Endothelial cell of umbilical vein (primary cell): ENCODE data around the gene PHACTR2. TPM values are rescaled to one million over a fixed set of nuclear protein-coding genes. Genes with fewer than 3 reads are reported as not detected.

Experiments used
- BruUV-seq: library from RNA; stranded (reverse); fragments of 400-500 nt; replicated peaks from 2 replicates; lab custom pipeline; 2021; lab: Mats Ljungman, UMichigan
- CTCF ChIA-PET: fragments of 300-600, 350-600 bp; sonication (Branson Sonifier 250); formaldehyde crosslinking; loops from one replicate; lab custom pipeline; 2021; ENCODE audit warnings: antibody characterized with exemption, inconsistent platforms; lab: Charles Lee
- POLR2A ChIA-PET: fragments of 300-600, 350-600 bp; sonication (Branson Sonifier 250); formaldehyde crosslinking; loops from one replicate; lab custom pipeline; 2021; ENCODE audit warnings: antibody characterized with exemption, inconsistent platforms; lab: Charles Lee
- DNase-seq: peaks from one replicate; pipeline ENCODE4 v3.0.0-alpha.2; 2011; ENCODE audit warnings: low read depth, low spot score
- FAIRE-seq: peaks from 2 replicates; lab custom pipeline; 2011; peaks lifted over from hg19 to GRCh38; lab: Jason Lieb, UNC
- H2AFZ ChIP-seq: 2 replicates; pipeline ENCODE4 v1.6.0; 2012; ENCODE audit warnings: low read depth, low read length, control low read depth, inconsistent platforms
- H3K27ac ChIP-seq: 2 replicates; pipeline ENCODE4 v1.5.1; 2011; ENCODE audit warnings: low read depth, mild to moderate bottlenecking, control low read depth, low read length, moderate library complexity; ENCODE audit not compliant: insufficient read depth
- H3K27me3 ChIP-seq, 2 experiments: 2 replicates each; pipeline versions ENCODE4 v1.6.0 to v1.6.1; 2011; ENCODE audit warnings: low read length in 2 of 2, mixed read lengths in 1 of 2; ENCODE audit not compliant: control insufficient read depth in 2 of 2, insufficient read depth in 2 of 2
- H3K36me3 ChIP-seq, 2 experiments: 2 replicates in 1 of 2; 3 replicates in 1 of 2; pipeline ENCODE4 v1.5.1; 2011; ENCODE audit warnings: low read length in 2 of 2, mild to moderate bottlenecking in 1 of 2, moderate library complexity in 1 of 2; ENCODE audit not compliant: control insufficient read depth in 2 of 2, insufficient read depth in 2 of 2; ENCODE audit errors: extremely low read depth in 1 of 2
- H3K4me1 ChIP-seq: 3 replicates; pipeline ENCODE4 v1.5.1; 2011; ENCODE audit warnings: mild to moderate bottlenecking, low read length; ENCODE audit not compliant: control insufficient read depth, insufficient read depth; ENCODE audit errors: extremely low read depth
- H3K4me2 ChIP-seq: 2 replicates; pipeline ENCODE4 v1.6.1; 2011; ENCODE audit warnings: low read length, control low read depth, mixed read lengths; ENCODE audit not compliant: insufficient read depth
- H3K4me3 ChIP-seq, 3 experiments: fragments of 200-600 bp in 1 of 3; sonication (generic), shearing (Covaris generic) in 1 of 3; replicated peaks in 1 of 3; 2 replicates each; pipeline ENCODE4 v1.5.1; 2011 to 2016; ENCODE audit warnings: control low read depth in 3 of 3, low read length in 3 of 3, mild to moderate bottlenecking in 2 of 3, inconsistent platforms in 1 of 3, low read depth in 1 of 3, moderate library complexity in 1 of 3; ENCODE audit not compliant: insufficient read depth in 1 of 3
- H3K79me2 ChIP-seq: 2 replicates; pipeline ENCODE4 v1.6.0; 2012; ENCODE audit warnings: low read length, inconsistent platforms; ENCODE audit not compliant: control insufficient read depth, insufficient read depth
- H3K9ac ChIP-seq: replicated peaks from 2 replicates; pipeline ENCODE3; 2011; ENCODE audit warnings: low read length, control low read depth; ENCODE audit not compliant: insufficient read depth; ENCODE audit errors: extremely low read depth
- H3K9me1 ChIP-seq: replicated peaks from 3 replicates; pipeline ENCODE4 v1.6.0; 2011; ENCODE audit warnings: mild to moderate bottlenecking, low read length; ENCODE audit not compliant: control insufficient read depth, insufficient read depth; ENCODE audit errors: extremely low read depth
- H3K9me3 ChIP-seq: replicated peaks from 2 replicates; pipeline ENCODE4 v1.5.1; 2012; ENCODE audit warnings: low read length, inconsistent platforms; ENCODE audit not compliant: control insufficient read depth, insufficient read depth
- H4K20me1 ChIP-seq: replicated peaks from 2 replicates; pipeline ENCODE3; 2011; ENCODE audit warnings: mild to moderate bottlenecking, low read length; ENCODE audit not compliant: control insufficient read depth, insufficient read depth; ENCODE audit errors: extremely low read depth
- CTCF ChIP-seq, 2 donors: IDR thresholded peaks; 1 replicate in 1 of 2; 2 replicates in 1 of 2; pipeline ENCODE4 v1.5.1; 2011; ENCODE audit warnings: low read length in 2 of 2, mild to moderate bottlenecking in 2 of 2, moderate library complexity in 2 of 2, control low read depth in 1 of 2, inconsistent platforms in 1 of 2, low read depth in 1 of 2; ENCODE audit not compliant: insufficient read depth in 1 of 2; ENCODE audit errors: extremely low read depth in 1 of 2
- FOS ChIP-seq: IDR thresholded peaks from 2 replicates; pipeline ENCODE4 v1.6.1; 2011; ENCODE audit warnings: mild to moderate bottlenecking, low read length, moderate library complexity, borderline replicate concordance; ENCODE audit not compliant: insufficient read depth
- JUN ChIP-seq: IDR thresholded peaks from 2 replicates; pipeline ENCODE4 v1.6.1; 2011; ENCODE audit warnings: borderline replicate concordance, low read depth; ENCODE audit not compliant: insufficient read length, insufficient read depth
- MAX ChIP-seq: IDR thresholded peaks from 2 replicates; pipeline ENCODE4 v1.6.1; 2011; ENCODE audit not compliant: insufficient read depth, insufficient read length
- dilution Hi-C: fragments of 300-500 bp; cut with MboI; formaldehyde crosslinking; loops from one replicate; pipeline ENCODE4 v1.15.0; 2019; ENCODE audit warnings: low sequenced_read_pairs; ENCODE audit not compliant: extremely low pct_ligation_motif_present
- intact Hi-C: fragments of 100-400 bp; cut with micrococcal nuclease; formaldehyde crosslinking; loops from one replicate; pipeline ENCODE4 v1.10.0; 2022
- polyA plus RNA-seq, 4 experiments: library from polyadenylated mRNA; depleted of rRNA in 3 of 4; stranded (reverse) in 3 of 4; unstranded in 1 of 4; fragments of >200 nt; gene quantifications; 2 replicates each; pipeline versions ENCODE4 v1.2.1 to v1.2.3, GENCODE V29; 2011 to 2012; ENCODE audit warnings: missing spikeins in 1 of 4
- total RNA-seq: library from RNA; stranded (reverse); gene quantifications from 2 replicates; pipeline ENCODE4 v1.2.3, GENCODE V29; 2021

Gene PHACTR2
- total and polyA plus RNA-seq, 2 donors (not counting 3 experiments of a cell fraction or from before 2014, with no cell fraction given): 16.3 to 178 TPM

- no peak for FAIRE-seq
- BruUV-seq: no TSS peak
- dilution Hi-C loops: no loop called here
Measured at GRCh38 chr6:143775336-143775735, 97.6 kb downstream of the PHACTR2 start.

More at GRCh38 chr6:143775336-143775735, 97.6 kb downstream of the PHACTR2 start:
- no peak overlapping the region for H3K4me2 ChIP-seq
- ChIA-PET CTCF (no interaction called here), POLR2A (no interaction called here)
- no peak overlapping the region for H2AFZ ChIP-seq
- peaks cover 11 to 12% of the 10 kb centered on the region in 2 experiments for H3K36me3 ChIP-seq
- H3K4me3 ChIP-seq: no peak overlapping the region
- no peaks in the 10 kb centered on the region for H3K9me1 ChIP-seq
- H3K9ac ChIP-seq: no peak overlapping the region
- H3K27ac ChIP-seq: no peak overlapping the region
- no peak for TF ChIP-seq FOS
- TF ChIP-seq CTCF (IDR thresholded peaks at IDR 0.05; ENCODE audit: extremely low read depth in 1 of 2, insufficient read depth in 1 of 2, low read depth in 1 of 2, low read length in 2 of 2): no peak
- no peak for TF ChIP-seq MAX
- no peak for TF ChIP-seq JUN
- H3K4me1 ChIP-seq: peaks cover 6% of the 10 kb centered on the region
- H3K79me2 ChIP-seq: no peaks in the 10 kb centered on the region
- no peaks in the 10 kb centered on the region for H4K20me1 ChIP-seq
- intact Hi-C loops: no loop called here
- no peaks in the 10 kb centered on the region for H3K9me3 ChIP-seq
- H3K27me3 ChIP-seq: no peaks in the 10 kb centered on the region
- DNase-seq: no peak
